Embryonic facial prominence (tissue), 1 donor: Measurements from ENCODE around the gene RC3H1.
"Not testable (repeated sequence)": the region's sequence is repeated elsewhere in the genome, so short reads cannot be mapped to it uniquely, and the experiment has no call there.

ENCODE experiments used
- DNase-seq: peaks from one replicate; pipeline ENCODE4 v3.0.0-alpha.2; 2016; ENCODE audit errors: extremely low spot score

RC3H1 gene, protein sequence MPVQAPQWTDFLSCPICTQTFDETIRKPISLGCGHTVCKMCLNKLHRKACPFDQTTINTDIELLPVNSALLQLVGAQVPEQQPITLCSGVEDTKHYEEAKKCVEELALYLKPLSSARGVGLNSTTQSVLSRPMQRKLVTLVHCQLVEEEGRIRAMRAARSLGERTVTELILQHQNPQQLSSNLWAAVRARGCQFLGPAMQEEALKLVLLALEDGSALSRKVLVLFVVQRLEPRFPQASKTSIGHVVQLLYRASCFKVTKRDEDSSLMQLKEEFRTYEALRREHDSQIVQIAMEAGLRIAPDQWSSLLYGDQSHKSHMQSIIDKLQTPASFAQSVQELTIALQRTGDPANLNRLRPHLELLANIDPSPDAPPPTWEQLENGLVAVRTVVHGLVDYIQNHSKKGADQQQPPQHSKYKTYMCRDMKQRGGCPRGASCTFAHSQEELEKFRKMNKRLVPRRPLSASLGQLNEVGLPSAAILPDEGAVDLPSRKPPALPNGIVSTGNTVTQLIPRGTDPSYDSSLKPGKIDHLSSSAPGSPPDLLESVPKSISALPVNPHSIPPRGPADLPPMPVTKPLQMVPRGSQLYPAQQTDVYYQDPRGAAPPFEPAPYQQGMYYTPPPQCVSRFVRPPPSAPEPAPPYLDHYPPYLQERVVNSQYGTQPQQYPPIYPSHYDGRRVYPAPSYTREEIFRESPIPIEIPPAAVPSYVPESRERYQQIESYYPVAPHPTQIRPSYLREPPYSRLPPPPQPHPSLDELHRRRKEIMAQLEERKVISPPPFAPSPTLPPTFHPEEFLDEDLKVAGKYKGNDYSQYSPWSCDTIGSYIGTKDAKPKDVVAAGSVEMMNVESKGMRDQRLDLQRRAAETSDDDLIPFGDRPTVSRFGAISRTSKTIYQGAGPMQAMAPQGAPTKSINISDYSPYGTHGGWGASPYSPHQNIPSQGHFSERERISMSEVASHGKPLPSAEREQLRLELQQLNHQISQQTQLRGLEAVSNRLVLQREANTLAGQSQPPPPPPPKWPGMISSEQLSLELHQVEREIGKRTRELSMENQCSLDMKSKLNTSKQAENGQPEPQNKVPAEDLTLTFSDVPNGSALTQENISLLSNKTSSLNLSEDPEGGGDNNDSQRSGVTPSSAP

DNA sequence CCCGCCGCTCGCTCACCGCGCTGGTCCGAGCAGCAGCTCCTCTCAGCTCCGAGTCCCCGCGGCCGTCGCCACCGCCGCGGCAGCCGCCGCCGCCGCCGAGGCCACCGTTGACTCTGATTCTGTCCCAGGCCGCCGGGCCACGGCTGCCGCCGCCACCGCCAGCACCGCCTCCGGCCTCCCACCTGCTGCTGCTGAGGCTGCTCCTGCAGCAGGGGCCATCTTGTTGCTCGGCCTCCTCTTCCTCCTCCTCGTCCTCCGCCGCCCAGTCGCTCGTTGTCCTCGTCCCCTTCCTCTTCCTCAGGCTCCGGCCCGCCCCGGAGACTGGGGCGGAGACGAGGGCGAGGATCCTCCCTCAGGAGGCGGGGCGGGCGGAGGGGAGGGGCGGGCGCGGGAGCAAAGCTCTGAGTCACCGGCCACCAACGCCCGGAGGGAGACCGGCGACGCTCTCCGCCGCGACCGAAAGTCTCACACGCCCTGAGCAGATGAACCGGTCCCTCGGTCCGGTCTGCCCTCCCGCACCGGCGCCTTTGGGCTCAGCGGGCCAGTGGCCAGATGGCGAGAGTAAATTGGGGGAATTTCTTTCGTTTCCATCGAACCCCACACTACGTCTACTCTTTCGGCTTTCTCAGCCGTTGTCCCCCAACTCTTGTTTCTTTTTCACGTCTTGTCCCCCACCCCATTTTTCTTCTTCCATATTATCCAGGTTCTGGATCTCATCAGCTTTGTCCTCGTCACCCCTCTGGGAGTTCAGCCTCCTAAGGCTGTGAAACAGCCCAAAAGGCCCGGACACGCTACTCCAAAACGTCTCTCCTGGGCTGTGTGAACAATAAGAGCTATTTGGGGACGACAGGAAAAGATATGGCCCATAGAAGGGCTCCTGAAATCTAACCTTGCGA, at the start of gene RC3H1:
TSS of gene RC3H1 (minus strand) at position 278 of the 896 bp plus-strand sequence. CDS start 29,372 bp downstream, outside the sequence.
- peak; percentile 78 for DNase-seq

DNA sequence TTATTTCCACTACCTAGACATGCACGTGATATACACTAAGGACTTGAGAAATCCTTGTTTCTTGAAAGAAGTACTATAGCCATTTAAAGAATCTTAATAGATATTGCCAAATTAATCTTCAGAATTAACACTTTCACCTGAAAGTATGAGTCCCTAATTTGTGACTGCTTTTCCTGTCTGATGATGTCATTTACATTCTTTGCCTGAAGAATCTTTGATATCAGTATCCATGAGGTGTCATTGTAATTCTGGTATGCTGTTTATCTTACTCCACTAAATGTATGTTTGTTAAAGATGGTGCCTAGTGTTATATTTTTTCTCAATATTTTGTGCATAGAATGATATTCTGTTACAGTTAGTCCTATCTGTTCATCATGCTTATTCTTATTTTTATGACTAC, 48.5 kb upstream of the RC3H1 start:
- no peak for DNase-seq

DNA sequence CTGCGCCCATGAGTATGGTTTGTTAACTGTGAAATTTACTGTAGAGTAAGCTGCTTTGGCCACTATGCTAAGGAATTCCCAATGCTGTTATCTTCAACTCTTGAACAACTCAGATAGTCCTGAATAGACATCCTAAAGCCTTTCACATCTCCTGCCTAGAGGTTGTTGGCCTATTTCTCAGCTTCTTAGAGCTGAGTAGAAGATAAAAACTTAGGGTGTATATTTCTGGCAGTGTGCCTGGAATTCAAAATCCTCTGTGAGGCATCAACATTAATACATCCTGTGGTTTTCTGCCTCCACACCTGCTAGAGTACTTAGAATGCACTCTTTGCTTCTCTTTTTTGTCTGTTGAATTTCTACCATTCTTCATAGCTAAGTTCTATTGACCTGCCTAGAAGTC, 45.8 kb upstream of the RC3H1 start:
- DNase-seq, result no peak

DNA sequence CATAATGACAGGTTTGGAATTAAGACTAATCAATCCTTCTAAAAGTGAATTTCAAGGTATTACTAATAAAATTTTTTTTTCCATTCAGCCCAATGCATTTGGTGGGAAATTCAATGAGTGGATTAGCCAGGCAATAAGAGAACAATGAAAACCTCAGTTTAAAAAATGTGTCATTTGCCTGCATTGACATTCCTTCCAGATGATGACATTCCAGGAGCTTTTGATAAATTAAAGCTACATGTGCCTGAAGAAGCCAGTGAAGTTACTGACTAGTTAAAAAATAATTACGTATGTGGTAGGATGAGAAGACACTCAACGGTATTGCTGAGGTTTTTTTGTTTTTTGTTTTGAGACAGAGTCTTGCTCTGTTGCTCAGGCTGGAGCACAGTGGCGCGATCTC, 37.9 kb upstream of the RC3H1 start:
- no peak for DNase-seq

DNA sequence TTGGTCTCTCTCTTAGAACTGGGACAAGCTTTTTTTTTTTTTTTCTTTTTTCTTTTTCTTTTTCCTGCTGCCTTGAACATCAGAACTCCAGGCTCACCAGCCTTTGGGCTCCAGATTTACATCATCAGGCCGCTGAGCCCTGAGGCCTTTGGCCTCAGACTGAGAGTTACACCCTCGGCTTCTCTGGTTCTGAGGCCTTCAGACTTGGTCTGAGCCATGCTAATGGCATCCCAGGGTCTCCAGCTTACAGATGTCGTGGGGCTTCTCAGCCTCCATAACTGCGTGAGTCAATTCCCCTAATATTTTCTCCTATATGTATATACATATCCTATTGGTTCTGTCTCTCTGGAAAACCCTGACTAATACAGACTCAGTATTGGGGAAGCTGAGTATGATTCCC, 36.5 kb upstream of the RC3H1 start:
- DNase-seq, result no peak

DNA sequence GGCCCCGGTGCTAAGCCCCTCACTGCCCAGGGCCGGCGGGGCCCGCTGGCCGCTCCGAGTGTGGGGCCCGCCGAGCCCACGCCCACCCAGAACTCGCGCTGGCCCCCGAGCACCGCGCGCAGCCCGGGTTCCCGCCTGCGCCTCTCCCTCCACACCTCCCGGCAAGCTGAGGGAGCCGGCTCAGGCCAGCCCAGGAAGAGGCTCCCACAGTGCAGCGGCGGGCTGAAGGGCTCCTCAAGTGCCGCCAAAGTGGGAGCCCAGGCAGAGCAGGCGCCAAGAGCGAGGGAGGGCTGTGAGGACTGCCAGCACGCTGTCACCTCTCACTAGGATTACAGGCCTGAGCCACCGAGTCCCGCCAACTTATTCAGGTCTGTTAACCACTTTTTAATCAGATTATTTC, 34.5 kb upstream of the RC3H1 start:
- not testable (repeated sequence) for DNase-seq

DNA sequence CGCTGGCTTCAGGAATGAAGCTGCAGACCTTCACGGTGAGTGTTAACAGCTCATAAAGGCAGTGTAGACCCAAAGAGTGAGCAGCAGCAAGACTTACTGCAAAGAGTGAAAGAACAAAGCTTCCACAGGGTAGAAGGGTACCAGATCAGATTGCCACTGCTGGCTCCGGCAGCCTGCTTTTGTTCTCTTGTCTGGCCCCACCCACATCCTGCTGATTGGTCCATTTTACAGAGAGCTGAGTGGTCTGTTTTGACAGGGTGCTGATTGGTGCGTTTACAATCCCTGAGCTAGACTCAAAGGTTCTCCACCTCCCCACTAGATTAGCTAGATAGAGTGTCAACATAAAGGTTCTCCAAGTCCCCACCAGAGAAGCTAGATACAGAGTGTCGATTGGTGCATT, 33.6 kb upstream of the RC3H1 start:
- not testable (repeated sequence) for DNase-seq

DNA sequence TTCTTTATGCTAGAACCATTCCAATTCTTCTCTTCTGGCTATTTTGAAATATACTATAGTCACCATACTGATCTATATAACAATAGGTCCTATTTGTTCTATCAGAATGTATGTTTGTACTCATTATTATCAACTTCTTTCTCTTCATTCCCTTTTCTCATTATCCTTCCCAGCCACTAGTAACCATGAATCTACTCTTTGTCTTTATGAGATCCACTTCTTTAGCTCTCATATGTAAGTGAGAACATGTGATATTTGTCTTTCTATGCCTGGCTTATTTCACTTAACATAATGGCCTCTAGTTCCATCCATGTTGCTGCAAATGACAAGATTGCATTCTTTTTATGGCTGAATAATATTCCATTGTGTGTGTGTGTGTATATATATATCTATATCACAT, 31.7 kb upstream of the RC3H1 start:
- DNase-seq, result no peak

DNA sequence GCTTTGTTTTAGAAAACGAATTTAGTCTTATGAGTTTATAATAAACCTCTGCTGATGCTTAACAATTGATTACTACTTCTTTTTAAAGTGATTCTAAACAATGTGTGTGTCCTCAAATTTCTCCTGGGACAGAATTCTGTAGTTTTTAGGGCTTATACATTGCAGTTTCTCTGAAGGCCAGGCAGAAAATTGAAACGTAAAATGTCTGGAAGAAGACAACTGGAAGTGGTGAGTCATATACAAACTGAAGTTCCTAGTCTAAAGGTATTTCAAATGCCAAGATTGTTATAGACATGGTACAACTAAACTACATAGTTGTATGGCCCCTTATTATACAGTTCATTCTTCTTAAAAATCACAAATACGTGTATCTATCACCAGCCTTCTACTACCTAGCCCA, 30.5 kb upstream of the RC3H1 start:
- DNase-seq, result no peak

DNA sequence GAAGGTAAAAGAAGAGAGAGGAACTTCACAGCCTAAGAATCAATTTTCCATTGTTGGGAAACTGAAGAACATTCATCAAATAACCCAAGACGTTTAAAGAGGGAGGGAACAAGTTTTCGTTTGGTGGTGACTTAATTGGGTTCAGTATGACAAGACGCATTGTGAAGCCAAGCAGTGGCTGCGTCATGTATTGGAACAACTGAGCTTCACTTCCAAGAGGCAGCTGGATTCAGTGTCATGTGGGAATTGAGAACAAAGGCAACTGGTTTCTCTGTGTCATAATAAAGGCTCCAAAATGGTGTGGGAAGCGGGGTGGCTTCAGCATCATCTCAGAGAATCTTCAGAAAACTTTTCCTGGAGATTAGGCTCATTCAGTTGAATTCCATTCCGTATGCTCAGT, 29.8 kb upstream of the RC3H1 start:
- no peak for DNase-seq

DNA sequence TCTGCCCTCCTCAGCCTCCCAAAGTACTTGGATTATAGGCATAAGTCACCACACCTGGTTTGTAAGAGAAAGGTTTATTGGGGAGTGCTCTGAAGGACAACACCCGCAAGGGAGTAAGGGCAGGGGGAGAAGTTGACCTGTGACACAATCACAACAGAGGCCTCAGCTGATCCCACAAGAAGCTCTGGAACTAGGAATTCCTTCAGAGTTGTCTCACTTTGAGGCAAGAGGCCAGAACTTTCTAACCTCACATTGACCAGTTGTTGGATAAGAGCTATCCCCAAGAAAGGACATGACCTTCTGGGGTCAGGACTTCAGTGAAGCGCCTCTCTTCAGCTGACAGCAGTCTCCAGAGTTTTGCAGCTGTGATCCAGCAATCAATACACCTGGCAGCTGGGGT, 27.4 kb upstream of the RC3H1 start:
- DNase-seq, result no peak

DNA sequence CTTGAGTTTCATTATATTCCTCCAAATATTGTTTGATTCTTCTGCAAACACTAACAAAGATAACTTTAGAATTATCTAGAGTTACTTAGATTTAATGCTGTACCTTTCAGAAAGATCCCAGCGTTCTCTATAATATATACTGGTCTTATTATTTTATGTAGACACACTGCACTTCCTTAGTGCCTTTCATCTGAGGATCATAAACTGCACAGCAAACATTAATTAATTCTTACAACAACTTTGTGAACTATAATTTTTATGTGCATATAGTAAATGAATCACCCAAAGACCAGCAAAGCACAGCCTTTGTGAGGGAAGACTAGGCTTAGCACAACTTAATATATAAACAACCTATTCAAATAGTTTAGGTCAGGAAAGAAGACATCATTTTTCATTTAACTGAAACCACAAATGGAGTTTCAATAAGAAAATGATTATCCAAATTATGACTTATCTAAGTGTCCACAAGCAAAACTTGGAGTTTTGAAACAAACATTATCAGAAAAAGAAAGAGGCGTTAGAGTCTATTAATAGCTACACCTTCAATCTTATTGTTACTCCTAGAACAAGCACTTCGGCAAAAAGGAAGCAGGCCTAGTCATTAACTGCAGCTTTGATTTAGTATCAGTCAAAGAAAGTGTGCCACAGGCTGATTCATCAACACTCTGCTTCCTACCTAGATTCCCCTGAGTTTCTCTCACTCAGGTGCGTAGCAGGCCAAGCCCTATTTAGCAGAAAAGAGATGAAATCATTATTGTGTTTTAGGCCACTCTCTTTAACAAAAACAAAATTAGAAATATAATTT, 22.5 kb upstream of the RC3H1 start:
- no peak for DNase-seq

DNA sequence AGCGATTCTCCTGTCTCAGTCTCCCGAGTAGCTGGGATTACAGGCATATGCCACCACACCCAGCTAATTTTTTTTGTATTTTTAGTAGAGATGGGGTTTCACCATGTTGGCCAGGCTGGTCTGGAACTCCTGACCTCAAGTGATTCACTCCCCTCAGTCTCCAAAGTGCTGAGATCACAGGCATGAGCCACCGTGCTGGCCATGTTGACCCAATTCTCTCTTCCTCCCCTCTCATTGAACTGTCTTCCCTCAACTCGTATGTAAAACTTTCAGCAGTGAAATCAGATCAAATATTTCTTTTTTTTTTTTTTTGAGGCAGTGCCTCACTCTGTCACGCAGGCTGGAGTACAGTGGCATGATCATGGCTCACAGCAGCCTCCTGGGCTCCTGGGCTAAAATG, 20.4 kb upstream of the RC3H1 start:
- not testable (repeated sequence) for DNase-seq

DNA sequence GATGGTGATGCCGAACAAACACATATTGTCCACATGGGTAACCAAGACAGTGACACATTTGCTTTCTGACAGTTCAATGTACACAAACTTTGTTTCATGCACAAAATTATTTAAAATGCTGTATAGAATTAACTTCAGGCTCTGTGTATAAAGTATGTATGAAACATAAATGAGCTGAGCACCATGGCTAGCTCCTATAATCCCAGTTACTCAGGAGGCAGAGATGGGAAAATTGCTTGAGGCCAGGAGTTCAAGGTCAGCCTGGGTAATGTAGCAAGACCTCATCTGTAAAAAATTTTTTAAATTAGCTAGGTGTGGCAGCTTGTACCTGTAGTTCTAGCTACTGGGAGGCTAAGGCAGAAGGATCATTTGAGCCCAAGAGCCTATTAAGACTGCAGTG, 19.2 kb upstream of the RC3H1 start:
- no peak for DNase-seq

DNA sequence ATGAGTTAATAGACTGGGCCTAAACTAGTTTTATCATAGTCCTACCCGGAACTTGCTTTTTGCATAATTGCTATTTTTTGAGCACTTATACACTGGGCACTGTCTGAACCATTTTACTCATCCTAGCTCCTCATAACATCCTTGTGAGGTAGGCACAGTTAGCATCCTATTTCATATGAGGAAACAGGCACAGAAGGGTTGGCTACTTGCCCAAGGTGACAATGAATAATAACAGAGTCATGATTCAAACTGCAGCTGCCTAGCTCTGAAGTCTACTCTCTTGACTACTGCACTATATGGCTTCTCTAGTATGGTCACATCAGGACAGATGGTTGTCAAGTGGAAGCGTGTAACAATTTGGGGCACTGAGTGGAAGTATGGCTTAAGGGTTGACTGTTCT, 18.2 kb upstream of the RC3H1 start:
- no peak for DNase-seq

DNA sequence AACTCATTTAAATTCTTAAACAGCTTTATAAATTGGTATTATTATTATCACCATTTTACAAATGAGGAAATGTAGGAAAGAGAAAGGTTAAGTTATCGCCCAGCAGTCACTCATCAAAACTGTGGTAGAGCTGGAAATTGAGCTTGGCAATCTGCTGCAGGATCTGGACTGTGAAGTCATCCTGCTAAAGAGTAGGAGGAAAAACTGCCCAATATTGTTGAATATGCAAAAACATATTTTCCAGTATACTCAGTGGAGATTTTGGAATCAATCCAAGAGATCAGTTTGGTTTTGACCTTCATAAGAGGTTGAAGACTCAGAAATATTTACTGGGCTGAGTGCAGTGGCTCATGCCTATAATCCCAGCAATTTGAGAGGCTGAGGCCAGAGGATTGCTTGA, 16.9 kb upstream of the RC3H1 start:
- DNase-seq, result no peak

DNA sequence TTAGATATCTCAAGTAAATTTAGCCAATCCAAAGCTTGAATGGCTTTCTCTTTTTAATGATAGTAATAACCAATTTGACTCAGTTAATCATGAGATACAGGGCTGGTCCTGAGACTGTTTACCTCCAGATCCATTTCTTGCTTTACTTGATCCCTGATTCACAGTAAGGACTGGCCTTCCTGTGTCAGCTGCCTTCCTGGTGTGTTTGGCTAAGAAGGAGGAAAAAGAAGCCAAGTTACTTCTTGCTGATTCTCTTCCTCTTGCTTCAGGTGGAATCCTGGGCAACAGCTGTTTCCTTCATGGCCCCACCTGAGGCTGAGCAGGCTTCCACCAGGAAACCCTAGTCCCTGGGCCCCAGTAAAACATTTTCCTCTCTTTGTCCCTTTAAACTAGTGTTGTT, 14.6 kb upstream of the RC3H1 start:
- no peak for DNase-seq

DNA sequence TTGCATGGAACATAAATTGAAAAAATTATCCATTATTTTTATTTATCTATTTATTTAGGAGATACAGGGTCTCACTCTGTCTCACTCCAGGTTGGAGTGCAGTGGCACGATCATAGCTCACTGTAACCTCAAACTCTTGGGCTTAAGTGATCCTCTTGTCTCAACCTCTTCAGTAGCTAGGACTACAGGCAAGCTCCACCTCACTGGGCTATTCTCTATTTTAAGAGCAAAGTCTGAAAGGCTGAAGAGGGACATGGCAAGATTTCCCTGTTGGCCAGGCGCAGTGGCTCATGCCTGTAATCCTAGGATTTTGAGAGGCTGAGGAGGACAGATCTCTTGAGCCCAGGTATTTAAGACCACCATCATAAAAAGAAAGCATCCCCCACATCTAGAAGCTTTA, 14.0 kb upstream of the RC3H1 start:
- no peak for DNase-seq

DNA sequence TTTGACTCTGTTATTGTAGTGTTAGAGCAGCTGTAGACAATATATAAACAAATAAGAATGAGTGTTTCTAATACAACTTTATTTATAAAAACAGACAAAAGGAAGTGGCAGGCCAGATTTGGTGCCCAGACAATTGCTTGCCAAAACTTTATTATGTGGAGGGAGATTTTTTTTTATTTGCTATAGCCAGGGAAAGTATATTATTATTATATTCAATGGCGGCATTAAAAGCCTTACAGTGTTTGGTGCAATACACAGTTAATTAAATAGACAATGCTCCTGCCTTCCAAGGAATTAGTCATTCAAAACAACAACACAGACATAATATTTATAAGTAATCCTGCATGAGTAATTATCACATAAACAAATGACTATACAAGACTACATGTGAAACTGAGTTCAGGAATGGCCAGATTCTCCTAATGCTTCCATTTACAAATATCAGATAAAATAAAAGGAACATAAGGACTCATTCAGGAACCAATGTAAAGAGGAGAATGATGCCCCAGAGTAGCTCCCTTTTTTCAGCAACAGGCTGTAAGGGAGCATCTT, 10.6 kb upstream of the RC3H1 start:
- no peak for DNase-seq

DNA sequence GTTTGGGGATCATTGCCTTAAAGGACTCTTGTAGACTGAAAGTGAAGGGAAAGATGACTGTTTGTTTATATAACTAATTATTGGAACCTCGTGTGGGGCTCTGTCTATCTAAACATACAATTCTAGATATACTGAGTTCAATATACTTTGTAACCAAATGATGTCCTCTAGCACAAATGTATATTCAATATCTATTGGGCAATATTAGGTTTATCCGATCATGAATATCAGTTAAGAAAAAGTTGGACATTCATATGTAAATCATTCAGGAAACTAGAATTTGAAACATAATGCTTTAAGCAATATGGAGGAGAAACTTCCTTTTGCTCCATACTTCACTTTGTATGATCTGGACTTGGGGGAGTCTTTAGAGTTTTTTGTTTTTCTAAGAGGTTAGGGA, 8.9 kb upstream of the RC3H1 start:
- DNase-seq, result no peak
